ENCODE data around the gene CASP3.

DNA sequence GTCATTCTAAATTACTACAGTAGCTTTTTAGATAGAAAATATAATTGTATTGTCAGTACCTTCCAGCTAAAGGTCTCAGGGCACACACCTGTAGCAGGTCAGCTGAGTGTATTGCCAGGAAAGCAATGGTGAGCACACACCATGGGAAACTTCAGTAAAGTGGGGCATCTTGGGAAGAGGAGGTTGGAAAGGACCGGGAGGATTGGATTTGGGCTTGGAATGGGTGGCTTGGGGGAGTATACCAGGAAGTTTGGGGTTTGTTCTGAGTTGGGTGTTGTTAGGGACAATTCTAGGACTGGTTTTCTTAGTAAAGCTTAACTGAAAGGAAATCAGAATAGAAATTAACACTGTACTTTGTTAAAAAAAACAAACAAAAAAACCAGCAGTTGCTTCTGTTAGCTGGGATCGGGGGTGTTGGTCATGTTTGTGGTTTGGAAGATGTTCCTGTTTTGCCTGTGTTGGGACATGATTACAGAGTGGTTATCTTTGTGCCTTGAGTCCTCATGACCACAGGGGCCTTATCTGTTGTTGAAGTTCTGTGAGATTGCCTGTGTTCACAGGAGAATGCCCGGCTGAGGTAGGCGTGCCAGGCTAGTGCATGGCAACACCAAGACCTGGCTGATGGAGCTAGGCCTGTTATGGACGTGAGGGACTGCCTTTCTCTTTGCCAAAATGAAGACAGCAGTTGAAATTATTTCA lies 35.4 kb upstream of the CASP3 start:
- TF ChIP-seq, protein P1, sequence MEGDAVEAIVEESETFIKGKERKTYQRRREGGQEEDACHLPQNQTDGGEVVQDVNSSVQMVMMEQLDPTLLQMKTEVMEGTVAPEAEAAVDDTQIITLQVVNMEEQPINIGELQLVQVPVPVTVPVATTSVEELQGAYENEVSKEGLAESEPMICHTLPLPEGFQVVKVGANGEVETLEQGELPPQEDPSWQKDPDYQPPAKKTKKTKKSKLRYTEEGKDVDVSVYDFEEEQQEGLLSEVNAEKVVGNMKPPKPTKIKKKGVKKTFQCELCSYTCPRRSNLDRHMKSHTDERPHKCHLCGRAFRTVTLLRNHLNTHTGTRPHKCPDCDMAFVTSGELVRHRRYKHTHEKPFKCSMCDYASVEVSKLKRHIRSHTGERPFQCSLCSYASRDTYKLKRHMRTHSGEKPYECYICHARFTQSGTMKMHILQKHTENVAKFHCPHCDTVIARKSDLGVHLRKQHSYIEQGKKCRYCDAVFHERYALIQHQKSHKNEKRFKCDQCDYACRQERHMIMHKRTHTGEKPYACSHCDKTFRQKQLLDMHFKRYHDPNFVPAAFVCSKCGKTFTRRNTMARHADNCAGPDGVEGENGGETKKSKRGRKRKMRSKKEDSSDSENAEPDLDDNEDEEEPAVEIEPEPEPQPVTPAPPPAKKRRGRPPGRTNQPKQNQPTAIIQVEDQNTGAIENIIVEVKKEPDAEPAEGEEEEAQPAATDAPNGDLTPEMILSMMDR (IDR thresholded peaks at IDR 0.05; ENCODE audit: low read depth, low read length, poor library complexity, severe bottlenecking), result no peak
- TF ChIP-seq EZH2phosphoT487 (IDR thresholded peaks at IDR 0.05; ENCODE audit: borderline replicate concordance, low read length), result no peak
